NCI-H345 treated with DMSO at 0.1 percent for 48 hours (cell line): ENCODE measurements around the gene TMEM117.

ENCODE experiments used
- DNase-seq: peaks from one replicate; lab custom pipeline; 2025; ENCODE audit not compliant: unreplicated experiment; lab: John Stamatoyannopoulos, UW

TMEM117 gene

DNA sequence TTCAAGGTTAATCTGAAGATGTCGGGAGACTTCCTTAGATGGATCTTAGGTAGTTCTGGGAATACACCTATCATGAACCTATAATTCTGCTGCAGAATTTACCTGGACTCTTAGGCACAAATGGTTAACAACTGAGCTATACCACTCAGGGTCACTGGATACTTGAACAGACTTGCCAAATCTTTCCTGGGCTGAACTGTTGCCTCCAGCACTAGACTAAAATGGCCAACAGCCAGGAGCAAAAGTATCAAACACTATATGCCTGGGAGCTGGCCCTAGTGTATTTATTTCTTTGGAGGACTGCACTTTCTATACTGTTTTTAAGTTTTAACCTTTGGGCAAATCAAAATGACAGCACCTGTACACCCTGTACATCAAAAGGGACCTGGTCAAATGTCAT, 252.8 kb downstream of the TMEM117 start:
- no peak for DNase-seq

DNA sequence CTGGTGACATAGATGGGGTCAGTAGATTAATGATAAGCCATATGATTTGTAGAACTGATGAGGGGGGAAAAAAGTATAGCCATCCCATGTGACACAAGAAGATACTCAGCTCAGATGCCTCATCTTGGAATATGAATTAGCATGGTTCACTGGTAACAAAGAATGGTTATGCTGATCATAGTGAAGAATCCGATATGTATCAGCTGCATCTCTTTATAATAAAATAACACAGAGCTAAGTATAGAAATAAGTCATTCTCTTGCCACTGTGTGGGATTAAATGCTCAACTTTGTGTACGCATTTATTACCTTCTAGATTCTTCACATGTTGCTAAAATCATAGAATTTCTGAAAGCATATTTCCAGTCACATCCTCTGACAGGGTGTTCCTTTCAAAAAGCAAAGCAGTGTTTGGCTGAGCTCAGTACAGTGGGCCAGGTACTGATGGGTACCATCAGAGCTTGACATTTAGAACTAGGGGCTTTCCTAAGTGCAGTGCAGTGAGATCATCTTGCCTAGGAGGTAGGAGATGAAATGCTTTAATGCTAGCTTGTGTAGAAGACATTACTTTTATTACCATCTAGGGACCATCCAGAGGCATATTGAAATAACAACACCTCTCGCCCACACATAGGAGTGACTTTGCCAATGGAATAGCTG, 256.2 kb downstream of the TMEM117 start:
- no peak for DNase-seq

DNA sequence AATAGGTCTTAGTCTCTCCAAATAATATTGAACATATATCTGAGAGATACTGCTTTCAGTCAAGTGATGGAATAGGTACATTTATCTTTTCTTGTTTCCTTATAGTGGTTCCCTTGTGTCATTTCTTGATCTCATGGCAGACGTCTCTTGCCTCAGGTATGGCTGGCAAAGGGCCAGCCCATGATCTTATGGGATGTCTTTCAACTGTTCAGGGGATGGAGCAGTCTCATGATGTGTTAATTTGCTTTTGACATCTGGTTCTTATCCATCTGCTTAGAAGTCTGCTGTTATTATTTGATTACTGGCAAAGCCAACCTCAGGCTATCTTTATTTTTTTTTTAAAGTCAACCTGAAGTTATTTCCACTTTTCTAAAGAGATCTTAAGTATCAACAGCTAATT, 262.9 kb downstream of the TMEM117 start:
- no peak for DNase-seq

DNA sequence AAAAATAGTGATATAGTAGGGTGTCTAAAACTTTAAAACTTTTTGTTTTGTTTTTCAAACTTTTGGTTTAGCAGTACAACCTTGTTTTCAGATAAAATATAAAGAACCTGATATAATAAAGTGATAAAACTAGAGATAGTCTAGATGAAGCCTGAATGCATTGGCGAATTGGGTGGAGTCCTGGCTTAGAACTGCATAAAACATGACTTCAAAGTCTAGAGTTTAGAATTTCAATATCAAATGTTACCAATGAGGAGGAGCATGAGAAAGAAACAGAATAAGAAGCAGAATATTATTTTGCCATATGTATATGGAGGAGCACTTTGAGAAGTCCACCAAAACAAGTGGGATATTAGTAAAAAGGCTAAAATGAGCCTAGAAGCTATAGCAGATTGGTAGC, 263.6 kb downstream of the TMEM117 start:
- no peak for DNase-seq

DNA sequence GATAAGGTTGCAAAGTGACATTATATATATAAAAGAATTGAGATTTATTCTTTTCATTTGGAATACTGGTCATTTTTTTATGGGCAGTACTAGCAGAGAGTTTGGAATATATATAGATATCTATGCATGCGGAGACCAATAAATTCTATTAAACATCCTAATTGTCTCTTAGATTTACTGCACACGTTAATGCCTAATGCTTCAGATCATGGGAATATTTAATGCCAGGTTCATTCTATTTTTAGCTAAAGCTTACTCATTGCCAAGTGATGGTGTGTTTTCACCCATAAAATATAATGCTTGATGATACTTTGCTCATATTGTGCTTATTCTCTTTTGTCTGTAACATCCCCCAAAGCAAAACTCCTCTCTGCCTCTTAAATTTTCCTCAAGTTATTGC, 264.4 kb downstream of the TMEM117 start:
- DNase-seq = no peak

DNA sequence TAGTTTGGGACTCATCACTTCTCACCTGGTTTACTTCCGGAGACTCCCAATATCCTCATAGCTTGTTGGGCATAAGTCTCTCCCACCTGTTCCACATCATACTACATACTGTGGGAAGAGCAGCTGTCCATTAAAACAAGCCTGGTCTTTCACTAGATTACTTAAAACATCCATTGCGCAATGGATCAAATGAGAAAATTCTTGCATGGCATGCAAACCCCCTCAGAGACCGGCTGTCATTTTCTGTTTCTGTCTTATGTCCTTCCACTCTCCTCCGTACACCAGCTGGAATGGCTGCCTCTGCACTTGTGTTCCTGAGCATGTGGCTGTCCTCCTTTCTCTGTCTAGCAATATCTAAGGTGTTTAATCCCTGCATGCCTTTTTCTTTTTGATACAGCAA, 265.6 kb downstream of the TMEM117 start:
- DNase-seq = no peak

DNA sequence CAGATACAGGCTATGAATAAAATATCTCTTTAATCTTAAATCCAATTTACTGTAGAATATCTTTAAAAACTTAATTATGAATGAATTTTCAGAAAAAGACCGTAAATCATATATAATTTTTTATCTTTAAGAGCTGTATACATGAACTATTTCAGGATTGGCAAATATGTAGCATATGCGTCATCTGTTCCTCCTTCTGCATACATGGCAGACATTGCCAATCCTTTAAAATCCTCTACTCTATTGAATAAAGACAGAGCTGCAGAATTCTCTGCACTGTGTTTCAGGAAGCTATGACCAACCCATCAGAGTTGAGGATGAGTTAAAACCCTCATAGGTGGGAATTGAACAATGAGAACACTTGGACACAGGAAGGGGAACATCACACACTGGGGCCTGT, 279.0 kb downstream of the TMEM117 start:
- DNase-seq = no peak

DNA sequence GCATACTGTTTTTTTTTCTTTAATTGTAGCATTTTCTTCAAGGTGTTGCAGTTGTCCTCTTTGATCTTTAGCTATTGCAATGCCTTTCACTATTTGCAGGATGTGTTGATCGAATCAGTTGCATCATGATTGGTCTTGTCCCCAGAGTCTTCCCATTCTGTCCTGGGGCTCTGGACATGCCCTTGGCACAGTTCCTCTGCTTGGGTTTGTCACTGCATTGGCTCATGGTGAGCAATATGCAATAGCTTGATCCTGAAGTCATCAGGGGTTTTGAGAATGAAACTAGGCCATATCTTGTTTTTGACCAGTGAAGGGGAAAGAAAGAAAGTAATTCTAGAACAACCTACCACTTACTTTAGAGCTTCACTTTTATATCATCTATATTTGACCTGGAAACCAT, 281.5 kb downstream of the TMEM117 start:
- DNase-seq = no peak

DNA sequence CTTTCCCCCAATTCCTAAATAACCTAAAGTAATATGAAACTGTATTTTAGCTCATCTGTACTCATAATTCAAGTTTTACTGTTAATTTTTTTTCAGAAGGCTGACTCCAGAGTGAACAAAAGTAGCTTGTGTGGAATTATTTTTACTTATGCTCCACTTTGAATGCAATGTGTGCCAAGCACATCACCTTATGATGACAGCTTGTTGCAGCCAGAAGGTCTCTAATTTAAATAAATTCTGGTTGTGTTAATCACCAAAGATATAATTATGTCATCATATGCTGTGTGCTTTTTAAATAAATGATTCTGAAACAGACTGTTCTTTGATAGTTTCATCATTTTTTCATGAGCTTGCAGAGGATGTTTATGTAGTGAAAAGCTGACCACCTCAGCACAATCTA, 283.1 kb downstream of the TMEM117 start:
- no peak for DNase-seq

DNA sequence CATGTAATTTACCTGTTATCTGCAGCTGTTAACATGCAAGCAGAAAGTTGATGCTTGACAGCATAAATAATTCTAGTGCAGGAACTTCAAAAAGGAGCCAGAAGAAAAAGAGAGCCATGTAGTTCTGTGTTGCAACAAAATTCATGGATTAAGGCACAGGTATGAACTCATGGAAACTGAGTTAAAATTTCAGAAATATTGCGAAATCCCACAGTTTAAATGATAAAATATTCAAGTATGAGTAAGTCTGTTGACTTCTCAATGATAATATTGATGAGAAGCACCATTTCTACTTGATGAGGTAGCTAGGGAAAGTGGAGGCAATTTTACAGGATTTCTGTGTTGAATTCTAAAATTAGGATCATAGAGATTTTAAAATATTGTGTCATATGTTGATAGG, 290.9 kb downstream of the TMEM117 start:
- DNase-seq = no peak

DNA sequence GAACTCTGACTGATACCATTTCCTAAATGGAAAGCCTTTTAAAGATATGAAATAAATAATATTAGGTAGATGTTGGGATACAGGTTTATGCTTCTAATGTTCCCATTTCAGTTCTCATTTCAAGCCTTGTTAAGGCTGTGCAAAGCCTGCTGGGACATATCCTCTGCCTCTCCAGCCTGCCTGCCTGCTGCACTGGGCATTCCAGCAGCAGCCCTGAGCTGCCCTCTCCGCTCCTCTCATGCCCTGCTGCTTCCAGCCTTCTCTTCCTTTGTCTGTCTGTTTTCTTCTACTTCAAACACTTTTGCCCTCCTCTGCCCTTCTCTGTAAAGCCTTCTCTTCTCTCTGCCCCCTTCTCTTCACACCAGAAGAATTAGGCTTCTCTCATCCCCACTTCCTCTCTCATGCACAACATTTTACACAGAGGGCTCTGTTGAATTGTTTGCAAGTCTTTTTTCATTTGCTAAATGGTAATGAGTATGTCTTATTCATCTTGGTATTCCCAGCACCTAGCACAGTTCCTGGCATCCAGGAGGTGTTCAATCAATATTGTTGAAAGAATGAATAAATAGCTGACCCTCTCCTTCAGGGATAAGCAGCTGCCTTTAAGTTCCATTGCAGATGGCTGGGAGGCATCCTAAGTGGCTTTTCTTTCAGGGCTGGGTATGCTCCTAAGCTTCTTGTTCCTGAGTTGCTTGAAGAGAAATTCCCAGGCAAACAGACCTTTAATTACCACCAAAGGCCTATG, 292.3 kb downstream of the TMEM117 start:
- DNase-seq = no peak

DNA sequence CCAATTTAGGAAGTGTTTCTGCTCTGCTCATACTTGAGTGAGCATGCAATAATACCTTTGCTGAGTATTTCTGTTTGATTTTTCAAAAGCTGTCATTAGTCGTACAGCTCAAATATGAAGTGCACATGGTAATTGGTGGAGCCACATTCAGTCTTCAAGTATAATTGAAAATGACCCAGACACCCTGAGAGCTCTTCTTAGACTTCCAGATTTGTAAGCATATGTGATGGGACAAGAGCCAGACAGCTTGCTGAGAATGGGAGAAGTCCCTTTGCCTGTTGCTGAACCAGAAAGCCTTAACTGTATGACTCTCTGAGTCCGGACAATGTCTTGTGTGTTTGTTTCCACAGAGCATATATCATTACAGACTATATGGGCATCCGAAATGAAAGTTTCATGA, 307.3 kb downstream of the TMEM117 start:
- no peak for DNase-seq

DNA sequence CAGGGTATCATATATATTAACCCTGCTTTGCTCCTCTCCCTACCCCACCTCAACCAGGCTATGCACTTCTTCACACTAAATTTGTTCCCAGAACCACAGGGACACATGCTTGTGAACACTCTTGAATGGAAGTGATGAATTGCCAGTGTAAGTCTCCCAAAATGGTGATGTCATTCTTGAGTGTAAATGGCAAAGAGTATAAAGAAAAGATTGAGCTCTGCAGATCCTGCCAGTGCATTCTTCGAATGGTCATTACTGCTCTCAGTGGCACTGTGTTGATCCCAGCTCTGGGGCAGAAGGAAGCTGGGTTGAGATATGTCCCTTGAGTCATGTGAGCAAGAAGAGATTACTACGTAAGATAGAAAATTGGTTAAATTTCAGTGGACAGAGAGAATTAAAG, 313.1 kb downstream of the TMEM117 start:
- DNase-seq = no peak

DNA sequence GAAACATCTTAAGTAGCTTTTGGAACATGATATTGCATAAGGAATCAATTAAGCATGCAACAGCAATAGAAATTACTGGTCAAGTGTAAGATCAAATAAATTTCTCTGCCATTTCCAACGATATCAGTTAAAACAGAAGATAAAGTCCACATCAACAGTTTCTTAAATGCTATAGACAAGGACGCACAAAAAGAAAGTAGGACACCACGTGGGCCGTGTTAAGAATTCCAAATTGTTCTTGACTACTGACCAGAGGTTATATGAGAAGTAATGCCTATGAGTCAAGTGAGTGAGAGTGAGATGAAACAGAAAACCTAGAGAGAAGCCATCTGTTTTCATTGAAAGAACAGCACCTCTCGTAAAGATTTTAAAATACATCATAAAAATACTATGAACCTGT, 318.2 kb downstream of the TMEM117 start:
- no peak for DNase-seq

DNA sequence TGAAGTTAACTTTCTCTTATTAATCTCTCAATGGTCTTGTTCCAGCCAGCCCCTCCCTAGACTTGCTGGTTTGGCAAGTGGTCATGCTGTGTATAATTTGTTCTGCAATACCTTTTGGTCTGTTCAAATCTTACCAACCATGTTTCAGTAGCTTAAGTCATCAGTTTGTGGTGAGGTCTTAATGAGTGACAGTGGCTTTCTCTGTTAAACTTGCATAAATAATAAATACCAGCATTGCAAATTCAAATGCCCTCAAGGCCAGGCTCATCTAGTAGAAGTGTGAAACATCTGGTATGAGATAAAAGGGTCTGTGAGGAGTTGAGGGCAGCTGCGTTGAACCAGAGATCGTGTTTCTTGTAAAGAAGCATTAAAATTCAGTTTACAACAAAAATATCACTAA, 319.5 kb downstream of the TMEM117 start:
- DNase-seq = no peak

DNA sequence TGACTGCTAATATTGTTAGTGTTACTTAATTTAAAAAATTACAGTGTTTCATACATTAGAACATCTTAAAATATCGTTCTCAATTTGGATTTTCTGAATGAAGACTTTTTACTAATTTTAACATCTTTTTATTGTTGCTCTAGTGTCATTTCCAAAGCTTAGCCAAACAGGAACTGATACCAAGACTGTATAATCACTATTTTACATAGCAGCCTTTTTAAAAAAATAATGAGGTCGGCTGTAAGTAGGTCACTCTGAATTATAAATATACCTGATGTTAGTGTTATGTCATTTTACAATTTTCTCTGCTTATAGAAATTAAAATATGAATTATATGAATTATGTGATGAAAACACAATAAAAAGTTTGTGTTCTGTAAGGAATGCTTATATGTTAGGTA, 321.5 kb downstream of the TMEM117 start:
- no peak for DNase-seq

DNA sequence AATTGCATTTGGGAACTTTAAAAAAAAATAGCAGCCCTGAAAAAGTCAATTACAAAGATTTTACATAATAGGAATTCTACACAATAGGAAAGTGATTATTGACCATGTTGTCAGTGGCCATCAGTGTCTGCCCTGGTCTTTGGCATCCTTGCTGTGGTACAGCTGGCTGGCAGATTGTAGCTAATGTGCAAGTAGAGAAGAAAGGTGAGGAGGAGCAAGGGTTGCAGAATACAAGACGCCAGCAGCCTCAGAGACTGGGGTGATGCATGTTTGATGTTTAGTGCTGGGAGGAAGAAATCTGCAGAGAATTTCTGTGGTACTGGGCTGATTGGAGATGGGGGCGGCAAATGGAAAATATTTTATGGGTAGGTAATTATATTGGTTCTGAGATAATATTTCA, 322.9 kb downstream of the TMEM117 start:
- DNase-seq = no peak

DNA sequence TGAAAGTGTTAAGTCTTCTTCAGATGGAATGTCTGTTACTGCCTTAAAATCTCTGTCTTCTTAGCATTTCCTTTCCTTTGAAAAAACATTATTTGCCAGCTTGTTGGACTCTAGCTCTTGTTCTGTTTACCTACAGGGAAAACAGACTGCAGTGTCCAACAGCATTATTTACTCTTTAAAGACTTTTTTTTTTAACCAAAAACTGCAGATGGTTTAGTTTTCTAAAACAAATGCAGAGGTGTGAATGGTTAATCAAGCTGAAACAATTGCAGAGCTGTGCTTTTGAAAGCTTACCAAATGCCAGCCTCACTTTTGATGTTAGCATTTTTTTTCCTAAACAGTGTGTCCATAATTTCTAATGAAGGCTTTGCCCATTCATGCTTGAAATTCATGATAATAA, 323.3 kb downstream of the TMEM117 start:
- DNase-seq = no peak

DNA sequence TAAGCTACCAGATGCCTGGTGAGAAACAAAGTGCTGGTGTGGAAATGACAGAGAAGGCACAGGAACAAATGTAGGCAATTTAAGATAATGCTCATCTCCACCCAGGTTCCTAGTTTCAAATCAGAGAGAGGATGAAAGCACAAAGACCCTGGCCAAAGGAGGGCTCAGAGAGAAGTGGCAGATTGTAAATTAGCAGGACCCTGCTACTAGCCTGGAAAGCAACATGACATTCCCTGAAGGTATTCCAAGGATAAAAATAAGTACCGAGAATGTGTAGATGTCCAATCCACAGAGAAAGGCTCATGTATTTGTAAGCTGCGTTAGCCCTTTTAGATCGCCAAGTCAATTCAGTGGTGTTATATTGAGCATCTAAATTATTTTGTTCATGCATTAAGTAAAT, 324.0 kb downstream of the TMEM117 start:
- no peak for DNase-seq

DNA sequence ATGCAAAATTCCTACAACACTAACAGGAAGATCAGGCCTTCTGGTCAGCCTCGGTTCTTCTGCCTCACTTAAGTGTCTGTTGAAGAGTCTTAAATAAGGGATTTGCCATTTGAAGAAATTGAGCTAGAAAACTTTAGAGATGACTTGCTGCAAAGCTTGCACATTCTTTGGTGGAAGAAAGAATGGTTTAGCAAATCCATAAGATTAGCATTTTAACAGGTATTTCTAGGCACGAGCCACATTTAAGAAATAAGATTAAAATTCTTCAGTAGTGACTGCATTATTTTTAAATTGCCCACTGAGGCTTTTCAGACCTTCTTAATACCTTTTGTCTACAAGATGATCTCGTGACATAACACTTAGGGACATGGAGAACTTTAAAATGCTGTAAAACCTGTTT, 327.1 kb downstream of the TMEM117 start:
- no peak for DNase-seq

DNA sequence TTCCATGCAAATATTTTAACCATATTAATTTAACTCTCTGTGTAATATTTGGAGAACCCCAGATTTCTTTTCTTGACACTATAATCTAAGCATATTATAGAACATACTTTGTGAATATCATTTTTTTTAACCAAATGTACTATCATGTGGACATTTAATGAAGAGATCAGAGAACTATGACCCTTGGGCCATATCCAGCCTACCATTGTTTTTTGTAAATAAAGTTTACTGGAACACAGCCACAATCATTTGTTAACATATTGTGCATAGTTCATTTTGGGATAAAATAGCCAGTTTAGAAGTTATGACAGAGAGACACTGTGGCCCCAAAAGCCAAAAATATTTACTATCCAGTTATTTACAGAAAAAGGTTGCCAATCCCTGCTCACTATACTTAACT, 338.2 kb downstream of the TMEM117 start:
- no peak for DNase-seq

DNA sequence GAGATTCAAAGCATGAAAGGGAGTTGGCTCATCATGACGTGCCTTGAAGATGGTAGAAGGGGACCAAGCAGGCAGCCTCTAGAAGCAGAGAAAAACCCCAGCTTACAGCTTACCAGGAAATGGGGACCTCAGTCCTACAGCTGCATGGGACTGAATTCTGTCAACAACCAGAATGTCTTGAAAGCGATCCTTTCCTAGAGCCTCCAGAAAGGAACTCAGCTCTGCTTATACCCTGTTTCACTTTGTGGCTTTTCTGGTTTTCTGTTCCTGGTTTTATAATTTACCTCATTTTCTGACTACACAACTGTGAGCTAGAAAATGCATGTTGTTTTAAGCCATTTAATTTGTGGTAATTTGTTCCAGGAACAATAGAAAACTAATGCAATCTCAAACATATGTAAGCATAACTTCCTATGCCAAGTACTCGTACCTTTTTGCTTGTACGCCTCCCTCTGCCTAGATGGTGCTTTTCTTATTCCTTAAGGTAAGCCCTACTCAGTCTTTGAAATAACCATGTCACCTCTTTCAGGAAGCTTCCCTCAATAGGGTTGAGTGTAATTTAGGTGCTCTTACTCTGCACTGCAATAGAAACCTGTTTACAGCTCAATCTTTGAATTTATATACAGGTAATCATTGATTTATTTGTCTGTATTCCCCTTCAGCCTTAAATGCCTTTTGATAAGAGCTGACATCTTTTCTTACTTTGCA, 348.8 kb downstream of the TMEM117 start:
- DNase-seq = no peak
